ENCODE results near the gene KLHL7. TPM values are rescaled to one million over a fixed set of nuclear protein-coding genes. Genes with fewer than 3 reads are reported as not detected.

KLHL7 gene
- total RNA-seq (2014; rRNA removed; shearing (Covaris generic)), result 49.4 and 56.2 TPM in 2 replicates

GRCh38 chr7:23105644-23106056, at the start of gene KLHL7:
Gene KLHL7 (plus strand): TSS chr7:23105785. CDS start chr7:23106027, 242 bp downstream.
- peak; percentile 94 for DNase-seq (ENCODE audit: low read depth)

DNA sequence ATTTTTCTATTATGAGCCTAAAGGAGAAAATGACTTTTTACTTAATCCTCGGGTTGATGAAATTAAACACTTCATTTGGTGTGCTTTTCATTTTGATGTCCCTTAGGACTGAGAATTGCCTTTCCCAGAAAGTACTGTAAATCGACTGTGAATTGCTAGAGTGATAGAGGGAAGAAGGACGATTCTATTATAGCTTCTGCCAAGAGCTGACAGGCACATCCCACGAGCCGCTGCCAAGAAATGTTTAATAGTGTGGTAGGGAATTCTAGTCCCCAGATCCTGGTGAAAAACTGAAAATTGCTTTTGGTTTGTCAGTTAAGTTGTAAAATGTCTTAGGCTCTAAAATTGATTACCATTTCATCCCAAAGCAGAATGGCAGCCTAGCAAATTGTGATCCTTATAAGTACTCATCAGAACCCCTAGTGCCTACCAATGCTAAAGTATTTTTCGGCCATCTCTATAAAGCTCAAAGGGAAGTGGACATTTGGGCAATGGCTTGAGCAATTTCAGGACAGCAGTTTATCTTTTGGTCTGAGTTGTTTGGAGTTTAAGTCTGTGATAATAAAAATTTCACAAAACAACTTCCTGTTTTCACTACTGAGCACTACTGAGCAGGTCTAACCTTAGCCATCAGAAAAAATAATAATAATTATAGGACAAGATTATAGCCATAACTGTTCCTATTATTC, 47.0 kb upstream of the KLHL7 start:
- peak; percentile 24 for DNase-seq (ENCODE audit: low read depth)

DNA sequence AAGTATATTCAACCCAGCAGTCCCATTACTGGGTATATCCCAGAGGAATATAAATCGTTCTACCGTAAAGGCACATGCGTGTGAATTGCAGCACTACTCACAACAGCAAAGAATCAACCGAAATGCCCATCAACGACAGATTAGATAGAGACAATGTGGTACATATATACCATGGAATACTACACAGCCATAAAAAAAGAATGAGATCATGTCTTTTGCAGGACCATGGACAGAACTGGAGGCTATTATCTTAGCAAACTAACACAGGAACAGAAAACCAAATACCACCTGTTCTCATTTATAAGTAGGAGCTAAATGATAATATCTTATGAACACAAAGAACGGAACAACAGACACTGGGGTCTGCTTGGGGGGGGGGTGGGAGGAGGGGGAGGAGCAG, 44.3 kb upstream of the KLHL7 start:
- no peak for DNase-seq (ENCODE audit: low read depth)

DNA sequence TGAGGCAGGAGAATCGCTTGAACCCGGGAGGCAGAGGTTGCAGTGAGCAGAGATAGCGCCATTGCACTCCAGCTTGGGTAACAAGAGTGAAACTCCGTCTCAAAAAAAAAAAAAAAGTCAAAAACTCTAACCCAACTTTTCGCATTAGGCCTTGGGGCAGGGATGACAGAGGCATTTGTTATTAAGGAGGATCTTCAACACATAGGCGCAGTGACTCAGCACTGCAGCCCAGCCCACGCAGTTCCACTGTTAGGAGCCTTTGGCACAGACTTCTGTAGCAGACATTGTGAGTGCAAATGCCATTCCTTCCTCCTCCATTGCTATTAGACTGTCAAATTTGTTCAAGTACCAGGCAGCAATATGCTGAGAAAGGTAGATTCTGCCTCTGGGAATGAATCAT, 43.1 kb upstream of the KLHL7 start:
- DNase-seq (ENCODE audit: low read depth), result peak; percentile 96

GRCh38 chr7:23065974-23066373, 39.6 kb upstream of the KLHL7 start:
- DNase-seq (ENCODE audit: low read depth), result peak; percentile 41

- DNase-seq (ENCODE audit: low read depth), result peak; percentile 43
Observed at GRCh38 chr7:23067271-23067670, 38.3 kb upstream of the KLHL7 start.

DNA sequence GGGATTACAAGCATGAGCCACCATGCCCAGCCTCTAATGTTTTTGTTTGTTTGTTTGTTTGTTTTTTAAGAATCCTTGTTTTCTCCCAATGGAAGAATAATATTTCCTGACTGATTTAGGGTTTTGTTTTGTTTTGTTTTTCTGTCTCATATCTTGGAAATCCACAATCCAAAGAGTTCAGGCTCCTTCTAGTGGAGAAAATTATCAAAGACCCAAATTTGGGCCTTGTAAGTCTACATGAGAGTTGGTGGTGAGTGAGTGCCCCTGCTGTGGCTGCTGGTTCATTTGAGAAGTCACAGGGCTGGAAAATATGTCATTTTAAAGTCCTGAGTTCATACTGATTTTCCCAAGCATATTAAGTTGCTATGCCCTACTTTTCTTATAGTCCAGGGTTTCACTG, 33.5 kb upstream of the KLHL7 start:
- DNase-seq (ENCODE audit: low read depth), result peak; percentile 58

- no peak for DNase-seq (ENCODE audit: low read depth)
Observed at GRCh38 chr7:23072922-23073321, 32.7 kb upstream of the KLHL7 start.

GRCh38 chr7:23074443-23075261, 30.9 kb upstream of the KLHL7 start:
- DNase-seq (ENCODE audit: low read depth), result no peak

GRCh38 chr7:23075571-23075970, 30.0 kb upstream of the KLHL7 start:
- DNase-seq (ENCODE audit: low read depth), result no peak

DNA sequence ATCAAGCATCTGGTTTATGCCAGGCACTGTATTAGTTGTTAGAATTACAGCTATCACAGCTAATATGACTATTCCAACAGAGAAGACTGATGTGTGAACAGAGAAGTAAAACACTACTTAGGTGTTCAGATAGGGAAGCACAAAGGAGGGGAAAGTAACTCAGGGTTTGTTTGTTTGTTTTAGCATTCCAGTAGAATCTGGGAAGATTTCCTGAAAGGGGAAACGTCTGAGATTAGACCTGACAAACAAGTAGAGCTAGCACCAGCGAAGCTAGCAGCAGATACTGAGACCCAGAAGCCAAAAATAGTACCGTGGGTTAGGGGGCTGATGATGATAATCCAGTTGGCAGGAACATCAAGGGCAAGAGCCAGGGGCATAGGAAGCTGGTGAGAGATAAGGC, 28.8 kb upstream of the KLHL7 start:
- no peak for DNase-seq (ENCODE audit: low read depth)

DNA sequence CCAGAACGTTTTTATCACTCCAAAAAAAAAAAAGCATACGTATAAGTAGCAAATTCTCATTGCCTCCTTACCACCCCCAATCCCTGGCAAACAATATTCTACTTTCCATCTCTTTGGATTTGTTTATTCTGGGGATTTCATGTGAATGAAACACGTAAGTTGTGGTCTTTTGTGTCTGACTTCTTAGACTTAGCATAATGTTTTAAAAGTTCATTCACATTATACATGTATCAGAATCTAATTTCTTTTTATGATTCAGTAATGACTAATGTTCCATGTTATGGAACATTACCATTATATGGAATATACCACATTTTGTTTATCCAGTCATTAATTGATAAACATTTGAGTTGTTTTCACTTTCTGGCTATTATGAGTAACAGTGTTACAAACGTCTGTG, 12.5 kb upstream of the KLHL7 start:
- no peak for DNase-seq (ENCODE audit: low read depth)

DNA sequence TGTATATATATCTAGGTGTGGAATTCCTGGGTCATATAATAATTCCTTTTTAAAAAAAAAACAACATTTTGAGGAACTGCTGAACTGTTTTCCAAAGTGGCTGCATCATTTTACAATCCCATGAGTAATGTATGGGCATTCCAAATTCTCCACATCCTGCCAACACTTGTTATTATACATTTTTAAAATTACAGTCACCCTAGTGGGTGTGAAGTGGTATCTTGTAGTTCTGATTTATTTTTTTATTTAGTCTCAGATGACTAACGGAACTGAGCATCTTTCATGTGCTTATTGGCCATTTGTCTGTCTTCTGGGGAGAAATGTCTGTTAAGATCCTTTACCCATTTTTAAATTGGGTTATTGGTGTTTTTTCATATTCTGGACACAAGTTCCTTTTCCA, 12.0 kb upstream of the KLHL7 start:
- peak; percentile 54 for DNase-seq (ENCODE audit: low read depth)

GRCh38 chr7:23096518-23097290, 8.9 kb upstream of the KLHL7 start:
- DNase-seq (ENCODE audit: low read depth), result no peak

GRCh38 chr7:23098029-23098428, 7.6 kb upstream of the KLHL7 start:
- DNase-seq (ENCODE audit: low read depth), result no peak

DNA sequence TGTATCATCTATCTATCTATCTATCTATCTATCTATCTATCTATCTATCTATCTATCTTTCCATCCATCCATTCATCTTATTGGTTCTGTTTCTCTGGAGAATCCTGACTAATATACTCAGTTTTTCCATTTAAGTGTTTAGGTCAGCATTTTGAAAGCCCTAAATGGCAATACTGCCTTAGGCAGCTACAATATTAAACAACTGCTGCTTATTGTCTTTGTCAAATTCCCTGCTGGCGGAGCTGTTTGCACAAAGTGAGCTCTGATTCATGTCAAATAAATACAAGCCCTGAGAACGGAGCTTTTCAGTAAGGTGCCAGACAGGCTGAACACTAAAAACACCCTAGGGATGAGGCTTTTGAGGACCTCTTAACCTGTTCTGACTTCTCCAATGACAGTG, 7.1 kb upstream of the KLHL7 start:
- DNase-seq (ENCODE audit: low read depth), result no peak

- peak; percentile 7 for DNase-seq (ENCODE audit: low read depth)
Observed at GRCh38 chr7:23100697-23101096, 4.9 kb upstream of the KLHL7 start.

GRCh38 chr7:23105086-23105643, 420 bp upstream of the KLHL7 start:
- DNase-seq (ENCODE audit: low read depth), result peak; percentile 13

DNA sequence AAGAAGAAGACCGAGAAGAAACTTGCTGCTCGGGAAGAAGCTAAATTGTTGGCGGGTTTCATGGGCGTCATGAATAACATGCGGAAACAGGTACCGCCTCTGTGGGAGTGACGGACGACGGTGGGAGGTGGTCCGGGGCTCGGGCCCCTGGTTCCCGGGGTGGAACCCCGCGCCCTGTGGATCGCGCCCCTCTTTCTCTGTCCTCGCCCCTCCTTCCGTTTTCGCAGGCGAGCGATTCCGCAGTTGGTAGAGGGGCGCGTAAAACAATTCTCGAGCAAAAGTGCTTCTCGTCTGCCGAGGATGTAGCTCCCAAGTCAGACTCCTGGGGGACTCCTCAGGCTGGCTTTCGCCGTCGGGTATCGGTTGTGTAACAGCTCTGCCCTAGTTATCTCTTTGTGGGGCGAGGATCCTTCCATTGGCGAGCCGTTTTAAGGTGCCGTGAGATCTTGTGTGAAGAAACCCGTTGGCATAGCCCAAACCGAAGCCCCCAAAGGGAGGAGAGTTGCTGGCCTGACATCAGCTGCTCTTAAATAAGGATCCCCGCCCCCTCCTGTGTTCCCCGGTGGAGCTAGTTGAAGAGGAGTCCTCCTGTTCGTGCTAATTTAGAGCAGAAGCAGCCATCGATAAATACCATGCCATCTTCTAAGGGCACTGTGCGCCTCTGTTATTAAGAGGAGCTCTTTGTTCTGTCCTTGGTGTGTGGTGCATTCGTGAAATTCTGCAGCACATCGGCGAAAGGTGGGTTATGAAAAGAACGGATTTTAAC, 655 bp downstream of the KLHL7 start:
- peak; percentile 56 for DNase-seq (ENCODE audit: low read depth)

- DNase-seq (ENCODE audit: low read depth), result peak; percentile 10
Observed at GRCh38 chr7:23106823-23107663, 1.5 kb downstream of the KLHL7 start.

All from RPMI7951 (cell line).